Parathyroid adenoma (tissue), 2 donors: ENCODE data around the gene HLA-DPB1.
"Not testable (repeated sequence)": the region's sequence is repeated elsewhere in the genome, so short reads cannot be mapped to it uniquely, and the experiment has no call there.

Source experiments
- H2AFZ ChIP-seq: fragments of 300-600 bp; sonication (generic); one replicate; pipeline ENCODE4 v1.7.0; 2017; ENCODE audit warnings: antibody characterized with exemption, mild to moderate bottlenecking
- H3K27ac ChIP-seq: fragments of 300-600 bp; sonication (generic); one replicate; pipeline ENCODE4 v1.7.0; 2017
- H3K27me3 ChIP-seq: fragments of 300-600 bp; sonication (generic); one replicate; pipeline ENCODE4 v1.7.0; 2017; ENCODE audit warnings: low read length; ENCODE audit not compliant: control insufficient read depth, insufficient read depth
- H3K36me3 ChIP-seq: fragments of 300-600 bp; sonication (generic); one replicate; pipeline ENCODE4 v1.7.0; 2017; ENCODE audit warnings: low read length; ENCODE audit not compliant: control insufficient read depth, insufficient read depth
- H3K4me1 ChIP-seq: fragments of 300-600 bp; sonication (generic); one replicate; pipeline ENCODE4 v1.7.0; 2017; ENCODE audit warnings: control low read depth
- H3K4me2 ChIP-seq: fragments of 300-600 bp; sonication (generic); one replicate; pipeline ENCODE4 v1.7.0; 2017; ENCODE audit warnings: low read length
- H3K4me3 ChIP-seq: fragments of 300-600 bp; sonication (generic); one replicate; pipeline ENCODE4 v1.7.0; 2017; ENCODE audit warnings: low read depth, low read length
- H3K79me2 ChIP-seq: fragments of 300-600 bp; sonication (generic); one replicate; pipeline ENCODE4 v1.7.0; 2017; ENCODE audit warnings: control low read depth
- H3K9ac ChIP-seq: fragments of 300-600 bp; sonication (generic); one replicate; pipeline ENCODE4 v1.7.0; 2017; ENCODE audit warnings: mild to moderate bottlenecking
- H3K9me3 ChIP-seq: fragments of 300-600 bp; sonication (generic); one replicate; pipeline ENCODE4 v1.7.0; 2017; ENCODE audit warnings: low read length; ENCODE audit not compliant: control insufficient read depth
- CTCF ChIP-seq: fragments of 300-600 bp; sonication (generic); IDR thresholded peaks from one replicate; pipeline ENCODE4 v1.7.0; 2017; ENCODE audit warnings: antibody characterized with exemption, mild to moderate bottlenecking
- donor health status: primary hyperparathyroidism.

Gene HLA-DPB1

GRCh38 chr6:33092385-33092784, 16.6 kb downstream of the HLA-DPB1 start:
- Histone ChIP-seq H3K4me2 (no peak overlapping the region), H3K27ac (no peak overlapping the region)

GRCh38 chr6:33093855-33094254, 18.1 kb downstream of the HLA-DPB1 start:
- Histone ChIP-seq H3K9ac (no peak overlapping the region), H3K9me3 (no peaks in the 10 kb centered on the region), H3K4me1 (no peaks in the 10 kb centered on the region), H3K27me3 (no peaks in the 10 kb centered on the region), H3K4me2 (no peak overlapping the region), H3K36me3 (no peaks in the 10 kb centered on the region), H2AFZ (no peak overlapping the region), H3K27ac (no peak overlapping the region), H3K79me2 (no peaks in the 10 kb centered on the region), H3K4me3 (no peak overlapping the region)
- TF ChIP-seq CTCF = no peak

More at GRCh38 chr6:33092385-33092784, 16.6 kb downstream of the HLA-DPB1 start:
- Histone ChIP-seq H3K9ac (no peak overlapping the region), H2AFZ (no peak overlapping the region), H3K4me3 (no peak overlapping the region), H3K9me3 (no peaks in the 10 kb centered on the region), H3K79me2 (no peaks in the 10 kb centered on the region), H3K4me1 (no peaks in the 10 kb centered on the region), H3K36me3 (no peaks in the 10 kb centered on the region), H3K27me3 (no peaks in the 10 kb centered on the region)
- TF ChIP-seq CTCF = no peak

GRCh38 chr6:33095681-33096080, 19.9 kb downstream of the HLA-DPB1 start:
- no peak for TF ChIP-seq CTCF
- Histone ChIP-seq H3K79me2 (no peaks in the 10 kb centered on the region), H3K36me3 (no peaks in the 10 kb centered on the region), H3K4me3 (no peak overlapping the region), H3K27ac (no peak overlapping the region), H3K9ac (no peak overlapping the region), H3K4me1 (no peaks in the 10 kb centered on the region), H3K4me2 (no peak overlapping the region), H3K9me3 (no peaks in the 10 kb centered on the region), H2AFZ (no peak overlapping the region), H3K27me3 (no peaks in the 10 kb centered on the region)

- H3K4me2 ChIP-seq, H3K9me3 ChIP-seq, H3K4me1 ChIP-seq: not testable (repeated sequence)
Measured at GRCh38 chr6:33101121-33101737, 25.4 kb downstream of the HLA-DPB1 start.

GRCh38 chr6:33103776-33104175, 28.0 kb downstream of the HLA-DPB1 start:
- no peak for TF ChIP-seq CTCF
- Histone ChIP-seq H3K4me1 (no peaks in the 10 kb centered on the region), H3K79me2 (no peaks in the 10 kb centered on the region), H3K9me3 (no peaks in the 10 kb centered on the region), H3K27ac (no peak overlapping the region), H3K4me3 (no peak overlapping the region), H3K36me3 (no peaks in the 10 kb centered on the region), H3K27me3 (no peaks in the 10 kb centered on the region), H2AFZ (no peak overlapping the region), H3K9ac (no peak overlapping the region), H3K4me2 (no peak overlapping the region)

More at GRCh38 chr6:33101121-33101737, 25.4 kb downstream of the HLA-DPB1 start:
- not testable (repeated sequence) for H3K79me2 ChIP-seq, H3K27ac ChIP-seq, H3K4me3 ChIP-seq, H2AFZ ChIP-seq, H3K36me3 ChIP-seq, H3K9ac ChIP-seq, H3K27me3 ChIP-seq
